ENCODE data around the gene LANCL2.

DNA sequence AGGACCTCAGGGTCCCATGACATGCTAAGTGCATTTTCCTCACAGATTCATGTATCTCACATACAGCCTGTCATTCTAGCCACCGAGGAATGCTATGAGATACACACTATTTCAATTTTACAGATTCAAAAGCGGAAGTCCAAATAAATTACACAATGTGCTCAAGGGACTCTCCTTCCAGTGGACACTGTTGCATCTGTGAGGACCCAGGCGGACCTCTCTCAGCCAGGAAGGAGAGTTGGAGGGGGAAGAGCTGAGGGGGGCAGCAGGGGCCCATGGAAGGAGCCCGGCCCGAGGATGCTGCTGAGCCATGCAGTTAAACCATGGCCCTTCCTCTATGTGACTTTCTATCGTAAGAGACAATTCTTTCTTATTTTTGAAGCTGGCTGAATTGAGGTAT is 113.6 kb downstream of the LANCL2 start:
- no peak for TF ChIP-seq CTCF (IDR thresholded peaks at IDR 0.05; ENCODE audit: insufficient read depth, low read length, poor library complexity, severe bottlenecking)
- no peak for TF ChIP-seq EZH2phosphoT487 (conservative IDR thresholded peaks at IDR 0.05; ENCODE audit: low read length)

All from SU-DHL-6 (cell line).